B cell (primary cell): ENCODE results near the gene SELL. TPM values are rescaled to one million over a fixed set of nuclear protein-coding genes. Genes with fewer than 3 reads are reported as not detected.

Experiments
- ATAC-seq: fragments of 200-7000 bp; cut with Tn5 transposase; one replicate; pipeline ENCODE4 v1.10.0; 2021; ENCODE audit warnings: low read depth, mild to moderate bottlenecking, moderate number of reproducible peaks, moderate library complexity
- CTCF ChIA-PET: fragments of 350-600 bp; sonication (Branson Sonifier 250); formaldehyde crosslinking; loops from one replicate; lab custom pipeline; 2021; ENCODE audit warnings: antibody characterized with exemption, inconsistent platforms; lab: Charles Lee
- POLR2A ChIA-PET: fragments of 350-600 bp; sonication (Branson Sonifier 250); formaldehyde crosslinking; loops from one replicate; lab custom pipeline; 2021; ENCODE audit warnings: antibody characterized with exemption; lab: Charles Lee
- DNase-seq: peaks from one replicate; pipeline ENCODE4 v3.0.0; 2013
- H2AFZ ChIP-seq: 2 replicates; pipeline ENCODE4 v1.6.1; 2012; ENCODE audit warnings: mild to moderate bottlenecking, low read depth, low read length; ENCODE audit not compliant: insufficient read depth, poor library complexity, severe bottlenecking
- H3K27ac ChIP-seq, 2 donors: 1 replicate in 1 of 2; 2 replicates in 1 of 2; pipeline ENCODE4 v1.5.1; 2012 to 2013; ENCODE audit warnings: low read length in 2 of 2, mild to moderate bottlenecking in 2 of 2, moderate library complexity in 1 of 2
- H3K27me3 ChIP-seq, 4 experiments: fragments of 200-600 bp in 1 of 4; sonication (generic) in 1 of 4; replicated peaks in 1 of 4; 1 replicate in 2 of 4; 2 replicates in 2 of 4; pipeline versions ENCODE4 v1.6.1 to v1.7.0; 2013 to 2016; ENCODE audit warnings: low read length in 3 of 4, mild to moderate bottlenecking in 2 of 4, mixed read lengths in 1 of 4, moderate library complexity in 1 of 4; ENCODE audit not compliant: insufficient read depth in 4 of 4, control insufficient read depth in 3 of 4; ENCODE audit errors: control extremely low read depth in 1 of 4
- H3K36me3 ChIP-seq, 2 experiments: replicated peaks in 1 of 2; 1 replicate in 1 of 2; 2 replicates in 1 of 2; pipeline versions ENCODE4 v1.6.1 to v1.7.1; 2013; ENCODE audit warnings: low read length in 1 of 2; ENCODE audit not compliant: insufficient read depth in 2 of 2, control insufficient read depth in 1 of 2; ENCODE audit errors: control extremely low read depth in 1 of 2, extremely low read depth in 1 of 2
- H3K4me1 ChIP-seq, 2 donors: fragments of 200-600 bp in 1 of 2; sonication (generic) in 1 of 2; 1 replicate in 1 of 2; 2 replicates in 1 of 2; pipeline versions ENCODE4 v1.5.1 to v1.6.1; 2013 to 2017; ENCODE audit warnings: low read length in 2 of 2; ENCODE audit not compliant: control insufficient read depth in 2 of 2, insufficient read depth in 2 of 2
- H3K4me2 ChIP-seq: replicated peaks from 2 replicates; pipeline ENCODE3; 2012; ENCODE audit warnings: mild to moderate bottlenecking, low read depth, low read length; ENCODE audit not compliant: poor library complexity, severe bottlenecking
- H3K4me3 ChIP-seq, 5 experiments: fragments of 200-600 bp in 1 of 5; sonication (generic) in 1 of 5; 1 replicate in 3 of 5; 2 replicates in 2 of 5; pipeline versions ENCODE4 v1.5.1 to v1.7.0; 2011 to 2016; ENCODE audit warnings: low read length in 4 of 5, mild to moderate bottlenecking in 4 of 5, low read depth in 2 of 5, control low read depth in 1 of 5, moderate library complexity in 1 of 5; ENCODE audit not compliant: insufficient read depth in 1 of 5; ENCODE audit errors: control extremely low read depth in 1 of 5, extremely low read depth in 1 of 5
- H3K79me2 ChIP-seq: fragments of 200-600 bp; sonication (generic); one replicate; pipeline ENCODE4 v1.6.0; 2016; ENCODE audit warnings: low read length; ENCODE audit not compliant: control insufficient read depth, insufficient read depth
- H3K9ac ChIP-seq: fragments of 200-600 bp; sonication (generic); 2 replicates; pipeline ENCODE4 v1.6.1; 2017; ENCODE audit warnings: mild to moderate bottlenecking, low read length, moderate library complexity
- H3K9me3 ChIP-seq, 3 donors: one replicate each; pipeline versions ENCODE4 v1.6.1 to v1.7.1; 2013; ENCODE audit warnings: low read length in 2 of 3; ENCODE audit not compliant: control insufficient read depth in 2 of 3, insufficient read depth in 1 of 3; ENCODE audit errors: control extremely low read depth in 1 of 3
- H4K20me1 ChIP-seq: 2 replicates; pipeline ENCODE4 v1.6.0; 2012; ENCODE audit warnings: mild to moderate bottlenecking, low read length; ENCODE audit not compliant: insufficient read depth, control insufficient read depth, poor library complexity, severe bottlenecking
- H3K27ac Mint-ChIP-seq: one replicate; pipeline ENCODE4 v1.8.0; 2021; ENCODE audit warnings: mixed read lengths
- H3K27me3 Mint-ChIP-seq: one replicate; pipeline ENCODE4 v1.8.0; 2021; ENCODE audit warnings: mixed read lengths
- H3K4me1 Mint-ChIP-seq: one replicate; pipeline ENCODE4 v1.8.0; 2021; ENCODE audit warnings: mixed read lengths
- H3K4me3 Mint-ChIP-seq: one replicate; pipeline ENCODE4 v1.8.0; 2021; ENCODE audit warnings: mixed read lengths
- H3K9me3 Mint-ChIP-seq: one replicate; pipeline ENCODE4 v1.8.0; 2022; ENCODE audit warnings: mixed read lengths; ENCODE audit not compliant: insufficient read depth
- CTCF ChIP-seq: fragments of 200-600 bp; IDR thresholded peaks from one replicate; pipeline ENCODE4 v1.8.0; 2022; ENCODE audit warnings: antibody characterized with exemption, mild to moderate bottlenecking
- EZH2 ChIP-seq: IDR thresholded peaks from 2 replicates; pipeline ENCODE4 v1.6.1; 2012; ENCODE audit warnings: borderline replicate concordance, low read depth, mild to moderate bottlenecking, moderate library complexity, low read length; ENCODE audit not compliant: insufficient read depth, poor library complexity, severe bottlenecking
- whole genome bisulfite sequencing: methylation state at CpG from one replicate; pipeline ENCODE4 v1.1.5; 2013; ENCODE audit warnings: missing lambda C conversion rate; ENCODE audit not compliant: insufficient coverage; 5-methylcytosine and 5-hydroxymethylcytosine counted together
- intact Hi-C: fragments of 100-400 bp; cut with micrococcal nuclease; formaldehyde crosslinking; loops from one replicate; pipeline ENCODE4 v1.10.0; 2022
- polyA plus RNA-seq: library from polyadenylated mRNA; depleted of rRNA; stranded (reverse); fragments of >200 nt; gene quantifications from 2 replicates; pipeline ENCODE4 v1.2.3, GENCODE V29; 2012
- total RNA-seq, 2 donors: library from RNA; stranded (reverse); fragments of 120-200 nt in 1 of 2; gene quantifications; 1 replicate in 1 of 2; 2 replicates in 1 of 2; pipeline versions ENCODE4 v1.2.3 to v1.2.4, GENCODE V29; 2013 to 2022

Gene SELL
- total and polyA plus RNA-seq, 2 donors (not counting 1 experiment from before 2014, with no cell fraction given) = 250 to 258 TPM

GRCh38 chr1:169696273-169697100, 14.9 kb downstream of the SELL start:
- intact Hi-C loops = loop anchor here (1.0 kb wide), 1 partner anchor 12 kb away; no protein-coding TSS in a partner anchor
- 0% methylated on average over 1 of the region's 3 CpGs for WGBS
- no peaks in the 10 kb centered on the region for H3K9me3 ChIP-seq
- no peaks in the 10 kb centered on the region for H3K27me3 ChIP-seq
- DNase-seq = peak; percentile 34
- peaks cover 98 to 99% of the 10 kb centered on the region in 2 donors for H3K4me1 ChIP-seq
- H3K36me3 ChIP-seq = peaks cover 15 to 71% of the 10 kb centered on the region in 2 experiments
- no peaks in the 10 kb centered on the region for H4K20me1 ChIP-seq
- no peak overlapping the region for H2AFZ ChIP-seq
- POLR2A ChIA-PET = interaction anchor here (0.7 to 2.9 kb wide), 8 partner anchors 9 to 95 kb away, joined by 3 to 15 read pairs (median 5); no protein-coding TSS in a partner anchor
- H3K27me3 Mint-ChIP-seq = no peaks in the 10 kb centered on the region
- H3K9ac ChIP-seq = no peak overlapping the region
- no peaks in the 10 kb centered on the region for H3K9me3 Mint-ChIP-seq
- ATAC-seq = no peak
- H3K4me3 ChIP-seq = peak overlapping the region in 3 of 5 experiments; percentile 2 to 30 (median 7)
- CTCF ChIA-PET = interaction anchor here (1.0 to 9.8 kb wide), 8 partner anchors 11 to 110 kb away, joined by 3 to 240 read pairs (median 11); partner anchors contain the start of gene F5
- H3K27ac Mint-ChIP-seq = peak overlapping the region; percentile 97
- no peak for TF ChIP-seq CTCF
- no peak for TF ChIP-seq EZH2
- peaks cover 93% of the 10 kb centered on the region for H3K4me1 Mint-ChIP-seq
- peak overlapping the region; percentile 83 for H3K4me3 Mint-ChIP-seq
- H3K79me2 ChIP-seq = peaks cover 35% of the 10 kb centered on the region
- peak overlapping the region; percentile 87 to 88 for H3K27ac ChIP-seq
- H3K4me2 ChIP-seq = peak overlapping the region; percentile 56
